ENCODE measurements around the gene NFATC2IP.

GRCh38 chr16:28924762-28925385, 25.9 kb upstream of the NFATC2IP start, which contains the start of gene RABEP2:
- TF ChIP-seq CTCF (IDR thresholded peaks at IDR 0.05) = no peak
- TF ChIP-seq POLR2AphosphoS5 (IDR thresholded peaks at IDR 0.05; ENCODE audit: insufficient read depth in 1 of 2, low read depth in 1 of 2) = no peak
- peak in 1 of 2 donors; percentile 42 for TF ChIP-seq POLR2A (IDR thresholded peaks at IDR 0.05)
